Stimulated activated effector memory CD8-positive, alpha-beta T cell treated with anti-CD3 and anti-CD28 coated beads, Interleukin-12 subunit alpha, Interleukin-12 subunit beta, amount 100 ng/mL, for 72 hours (primary cell): Measurements from ENCODE around the gene KBTBD12.
A peak's percentile ranks its signal among the peaks of the same experiment; 100 is the strongest.

Source experiments
- ATAC-seq: fragments of 150-1000 bp; cut with Tn5 transposase; 2 replicates; pipeline ENCODE4 v1.10.0; 2021
- DNase-seq, 2 donors: peaks; one replicate each; pipeline ENCODE4 v3.0.0; 2021 to 2022; ENCODE audit warnings: low spot score in 2 of 2
- H3K27ac Mint-ChIP-seq: one replicate; pipeline ENCODE4 v1.8.0; 2022; ENCODE audit warnings: mild to moderate bottlenecking, mixed read lengths
- H3K36me3 Mint-ChIP-seq: one replicate; pipeline ENCODE4 v1.8.0; 2022; ENCODE audit warnings: mild to moderate bottlenecking, mixed read lengths
- H3K4me1 Mint-ChIP-seq: one replicate; pipeline ENCODE4 v1.8.0; 2022; ENCODE audit warnings: mixed read lengths
- H3K4me3 Mint-ChIP-seq: one replicate; pipeline ENCODE4 v1.8.0; 2022; ENCODE audit warnings: mild to moderate bottlenecking, mixed read lengths
- H3K9me3 Mint-ChIP-seq: one replicate; pipeline ENCODE4 v1.8.0; 2022; ENCODE audit warnings: mixed read lengths

The KBTBD12 gene

GRCh38 chr3:127982155-127982554 is 67.1 kb downstream of the KBTBD12 start:
- no peak overlapping the region for H3K27ac Mint-ChIP-seq
- ATAC-seq (peak; percentile 24), DNase-seq (no peak)

GRCh38 chr3:127984241-127984975 is 69.4 kb downstream of the KBTBD12 start:
- Mint-ChIP-seq H3K4me1 (no peaks in the 10 kb centered on the region), H3K27ac (no peak overlapping the region), H3K4me3 (no peak overlapping the region), H3K36me3 (no peaks in the 10 kb centered on the region), H3K9me3 (no peaks in the 10 kb centered on the region)
- ATAC-seq: peak; percentile 12
- no peak for DNase-seq

More at GRCh38 chr3:127982155-127982554, 67.1 kb downstream of the KBTBD12 start:
- Mint-ChIP-seq H3K4me3 (no peak overlapping the region), H3K4me1 (no peaks in the 10 kb centered on the region), H3K36me3 (no peaks in the 10 kb centered on the region), H3K9me3 (no peaks in the 10 kb centered on the region)

- H3K36me3 Mint-ChIP-seq: no peaks in the 10 kb centered on the region
- no peaks in the 10 kb centered on the region for H3K4me1 Mint-ChIP-seq
- no peak for ATAC-seq
- no peak overlapping the region for H3K4me3 Mint-ChIP-seq
- no peak for DNase-seq
- no peaks in the 10 kb centered on the region for H3K9me3 Mint-ChIP-seq
- no peak overlapping the region for H3K27ac Mint-ChIP-seq
Observed at GRCh38 chr3:127985216-127985615, 70.2 kb downstream of the KBTBD12 start.

- Mint-ChIP-seq H3K4me1 (no peaks in the 10 kb centered on the region), H3K9me3 (no peaks in the 10 kb centered on the region), H3K36me3 (no peaks in the 10 kb centered on the region), H3K4me3 (no peak overlapping the region), H3K27ac (no peak overlapping the region)
- no peak for DNase-seq
- ATAC-seq: no peak
Observed at GRCh38 chr3:127985655-127986225, 70.7 kb downstream of the KBTBD12 start.

GRCh38 chr3:127986803-127987202 is 71.8 kb downstream of the KBTBD12 start:
- H3K4me3 Mint-ChIP-seq: no peak overlapping the region
- H3K27ac Mint-ChIP-seq: no peak overlapping the region
- ATAC-seq: no peak
- H3K36me3 Mint-ChIP-seq: no peaks in the 10 kb centered on the region
- DNase-seq: no peak
- H3K4me1 Mint-ChIP-seq: no peaks in the 10 kb centered on the region
- H3K9me3 Mint-ChIP-seq: no peaks in the 10 kb centered on the region

GRCh38 chr3:127987309-127987995 is 72.4 kb downstream of the KBTBD12 start:
- DNase-seq (no peak), ATAC-seq (no peak)
- no peak overlapping the region for H3K27ac Mint-ChIP-seq
- no peaks in the 10 kb centered on the region for H3K36me3 Mint-ChIP-seq
- H3K4me1 Mint-ChIP-seq: no peaks in the 10 kb centered on the region
- no peak overlapping the region for H3K4me3 Mint-ChIP-seq
- H3K9me3 Mint-ChIP-seq: no peaks in the 10 kb centered on the region

- DNase-seq (no peak), ATAC-seq (no peak)
- H3K9me3 Mint-ChIP-seq: no peaks in the 10 kb centered on the region
- H3K36me3 Mint-ChIP-seq: no peaks in the 10 kb centered on the region
- no peak overlapping the region for H3K27ac Mint-ChIP-seq
- no peaks in the 10 kb centered on the region for H3K4me1 Mint-ChIP-seq
- no peak overlapping the region for H3K4me3 Mint-ChIP-seq
Observed at GRCh38 chr3:127988770-127989557, 73.9 kb downstream of the KBTBD12 start.

- DNase-seq (no peak), ATAC-seq (no peak)
- Mint-ChIP-seq H3K36me3 (no peaks in the 10 kb centered on the region), H3K27ac (no peak overlapping the region), H3K4me3 (no peak overlapping the region), H3K9me3 (no peaks in the 10 kb centered on the region), H3K4me1 (no peaks in the 10 kb centered on the region)
Observed at GRCh38 chr3:127990051-127990450, 75.0 kb downstream of the KBTBD12 start.

GRCh38 chr3:127990461-127990860 is 75.4 kb downstream of the KBTBD12 start:
- DNase-seq (no peak), ATAC-seq (no peak)
- H3K27ac Mint-ChIP-seq: no peak overlapping the region
- H3K36me3 Mint-ChIP-seq: no peaks in the 10 kb centered on the region
- H3K9me3 Mint-ChIP-seq: no peaks in the 10 kb centered on the region
- H3K4me3 Mint-ChIP-seq: no peak overlapping the region
- H3K4me1 Mint-ChIP-seq: no peaks in the 10 kb centered on the region

GRCh38 chr3:127991251-127991650 is 76.2 kb downstream of the KBTBD12 start:
- no peaks in the 10 kb centered on the region for H3K4me1 Mint-ChIP-seq
- no peak overlapping the region for H3K4me3 Mint-ChIP-seq
- DNase-seq: no peak
- no peaks in the 10 kb centered on the region for H3K36me3 Mint-ChIP-seq
- H3K9me3 Mint-ChIP-seq: no peaks in the 10 kb centered on the region
- no peak for ATAC-seq
- H3K27ac Mint-ChIP-seq: no peak overlapping the region

- H3K9me3 Mint-ChIP-seq: no peaks in the 10 kb centered on the region
Observed at GRCh38 chr3:127991681-127992080, 76.6 kb downstream of the KBTBD12 start.

GRCh38 chr3:127992127-127992526 is 77.1 kb downstream of the KBTBD12 start:
- no peak overlapping the region for H3K4me3 Mint-ChIP-seq
- no peak for DNase-seq
- no peak overlapping the region for H3K27ac Mint-ChIP-seq

More at GRCh38 chr3:127991681-127992080, 76.6 kb downstream of the KBTBD12 start:
- H3K4me3 Mint-ChIP-seq: no peak overlapping the region
- H3K4me1 Mint-ChIP-seq: no peaks in the 10 kb centered on the region
- ATAC-seq: no peak
- no peak overlapping the region for H3K27ac Mint-ChIP-seq
- H3K36me3 Mint-ChIP-seq: no peaks in the 10 kb centered on the region
- no peak for DNase-seq

GRCh38 chr3:127994011-127994410 is 79.0 kb downstream of the KBTBD12 start:
- ATAC-seq: no peak
- H3K36me3 Mint-ChIP-seq: no peaks in the 10 kb centered on the region

More at GRCh38 chr3:127992127-127992526, 77.1 kb downstream of the KBTBD12 start:
- ATAC-seq: no peak
- H3K4me1 Mint-ChIP-seq: no peaks in the 10 kb centered on the region
- H3K36me3 Mint-ChIP-seq: no peaks in the 10 kb centered on the region
- no peaks in the 10 kb centered on the region for H3K9me3 Mint-ChIP-seq

GRCh38 chr3:127997016-127997415 is 82.0 kb downstream of the KBTBD12 start:
- DNase-seq (no peak), ATAC-seq (no peak)
- Mint-ChIP-seq H3K4me1 (no peaks in the 10 kb centered on the region), H3K27ac (no peak overlapping the region), H3K36me3 (no peaks in the 10 kb centered on the region), H3K4me3 (no peak overlapping the region), H3K9me3 (no peaks in the 10 kb centered on the region)

More at GRCh38 chr3:127994011-127994410, 79.0 kb downstream of the KBTBD12 start:
- Mint-ChIP-seq H3K4me1 (no peaks in the 10 kb centered on the region), H3K27ac (no peak overlapping the region), H3K4me3 (no peak overlapping the region), H3K9me3 (no peaks in the 10 kb centered on the region)
- DNase-seq: no peak

- H3K27ac Mint-ChIP-seq: no peak overlapping the region
- no peak overlapping the region for H3K4me3 Mint-ChIP-seq
- H3K4me1 Mint-ChIP-seq: no peaks in the 10 kb centered on the region
- no peaks in the 10 kb centered on the region for H3K9me3 Mint-ChIP-seq
- no peak for ATAC-seq
- no peak for DNase-seq
- H3K36me3 Mint-ChIP-seq: no peaks in the 10 kb centered on the region
Observed at GRCh38 chr3:127997961-127998360, 82.9 kb downstream of the KBTBD12 start.
